Measurements from ENCODE around the gene TUBA1C.
"Not testable (repeated sequence)": the region's sequence is repeated elsewhere in the genome, so short reads cannot be mapped to it uniquely, and the experiment has no call there.

TUBA1C gene

GRCh38 chr12:49314811-49315210 lies 49.9 kb downstream of the TUBA1C start:
- no peak for DNase-seq

- not testable (repeated sequence) for DNase-seq
Measured at GRCh38 chr12:49317118-49317517, 52.2 kb downstream of the TUBA1C start.

GRCh38 chr12:49320411-49321103 lies 55.7 kb downstream of the TUBA1C start:
- not testable (repeated sequence) for DNase-seq

GRCh38 chr12:49322367-49322707 lies 57.5 kb downstream of the TUBA1C start:
- DNase-seq: no peak

GRCh38 chr12:49322708-49323523 lies 58.0 kb downstream of the TUBA1C start, which contains the start of gene TROAP:
TROAP (plus strand) TSS chr12:49323255; CDS start chr12:49323609, 354 bp downstream.
- peak; percentile 89 to 98 (median 96) for DNase-seq

- DNase-seq: no peak
Measured at GRCh38 chr12:49323524-49324097, 58.7 kb downstream of the TUBA1C start.
